Stimulated activated naive B cell treated with anti-CD40 and anti-IgM and Interleukin-4, amounts not matched to agents 10 μg/mL and 1 μg/mL and 100 μg/mL, for 72 hours (primary cell): ENCODE results near the gene POLR2I.
"Not testable (repeated sequence)": the region's sequence is repeated elsewhere in the genome, so short reads cannot be mapped to it uniquely, and the experiment has no call there.

Experiments used
- ATAC-seq, 2 donors: fragments of 150-1000 bp; cut with Tn5 transposase; replicated peaks; 2 replicates each; pipeline ENCODE4 v1.10.0; 2021; ENCODE audit warnings: moderate library complexity in 1 of 2
- DNase-seq: peaks from one replicate; pipeline ENCODE4 v3.0.0; 2021
- H3K27ac Mint-ChIP-seq: one replicate; pipeline ENCODE4 v1.8.0; 2022; ENCODE audit warnings: mild to moderate bottlenecking, mixed read lengths
- H3K27me3 Mint-ChIP-seq, 2 donors: one replicate each; pipeline ENCODE4 v1.8.0; 2022; ENCODE audit warnings: mixed read lengths in 2 of 2
- H3K36me3 Mint-ChIP-seq, 2 donors: one replicate each; pipeline ENCODE4 v1.8.0; 2022; ENCODE audit warnings: mixed read lengths in 2 of 2, mild to moderate bottlenecking in 1 of 2
- H3K4me1 Mint-ChIP-seq, 2 donors: one replicate each; pipeline ENCODE4 v1.8.0; 2022; ENCODE audit warnings: mixed read lengths in 2 of 2, mild to moderate bottlenecking in 1 of 2
- H3K4me3 Mint-ChIP-seq, 2 donors: one replicate each; pipeline ENCODE4 v1.8.0; 2022; ENCODE audit warnings: mild to moderate bottlenecking in 2 of 2, mixed read lengths in 2 of 2, moderate library complexity in 1 of 2
- H3K9me3 Mint-ChIP-seq, 2 donors: one replicate each; pipeline ENCODE4 v1.8.0; 2022; ENCODE audit warnings: mixed read lengths in 2 of 2, mild to moderate bottlenecking in 1 of 2

Gene POLR2I

DNA sequence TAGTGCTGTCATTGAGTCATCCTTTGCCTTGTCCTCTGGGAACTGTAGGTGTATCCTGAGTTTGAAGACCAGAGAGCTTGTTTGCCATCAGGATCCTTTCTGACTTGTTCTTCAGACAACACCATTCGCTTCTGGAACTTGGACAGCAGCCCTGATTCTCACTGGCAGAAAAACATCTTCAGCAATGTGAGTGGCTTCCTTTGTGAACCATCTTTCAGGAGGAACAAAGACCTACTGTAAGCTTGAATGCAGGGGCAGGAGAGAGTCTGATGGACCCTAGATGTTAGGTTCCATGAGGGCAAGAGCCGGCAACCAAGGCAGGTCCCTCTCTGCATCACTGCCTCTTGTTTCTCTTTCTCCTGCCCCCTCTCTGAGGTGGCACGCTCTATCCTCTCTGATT, 33.3 kb downstream of the POLR2I start:
- DNase-seq = no peak
- no peak overlapping the region for H3K27ac Mint-ChIP-seq
- H3K36me3 Mint-ChIP-seq = peaks cover 17 to 43% of the 10 kb centered on the region in 2 donors
- H3K27me3 Mint-ChIP-seq = no peaks in the 10 kb centered on the region
- H3K4me1 Mint-ChIP-seq = no peaks in the 10 kb centered on the region
- H3K4me3 Mint-ChIP-seq = no peak overlapping the region
- ATAC-seq = no peak
- H3K9me3 Mint-ChIP-seq = no peaks in the 10 kb centered on the region

DNA sequence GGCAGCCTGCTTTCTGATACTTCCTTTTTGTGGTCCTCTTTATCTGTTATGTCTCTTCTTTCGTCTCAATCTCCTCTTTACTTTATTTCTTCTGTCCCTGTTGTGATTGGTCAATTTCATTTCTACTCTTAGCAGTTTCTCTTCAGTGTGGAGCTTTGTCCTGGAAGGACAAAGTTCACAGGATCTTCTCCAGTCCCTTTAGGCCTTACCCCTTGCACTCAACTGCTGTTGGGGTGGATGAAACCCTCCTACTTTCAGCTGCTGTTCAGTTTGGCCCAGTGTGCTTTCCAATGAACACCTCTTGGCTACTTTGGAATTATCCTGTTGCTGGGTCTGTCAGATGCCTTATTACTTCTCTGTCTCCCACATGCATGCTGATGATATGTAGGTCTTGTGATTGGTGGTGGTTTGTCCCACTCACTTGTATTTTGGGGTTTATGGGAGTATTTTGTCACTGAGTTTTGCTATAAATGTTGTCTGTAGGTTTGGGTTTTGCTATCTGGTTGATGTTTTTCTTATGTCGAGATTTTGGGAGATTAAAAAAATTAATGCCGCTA, 35.2 kb downstream of the POLR2I start:
- Mint-ChIP-seq H3K27ac (no peak overlapping the region), H3K9me3 (no peaks in the 10 kb centered on the region), H3K4me1 (no peaks in the 10 kb centered on the region), H3K27me3 (no peaks in the 10 kb centered on the region), H3K4me3 (no peak overlapping the region), H3K36me3 (peaks cover 16 to 40% of the 10 kb centered on the region in 2 donors)
- ATAC-seq (no peak), DNase-seq (no peak)

DNA sequence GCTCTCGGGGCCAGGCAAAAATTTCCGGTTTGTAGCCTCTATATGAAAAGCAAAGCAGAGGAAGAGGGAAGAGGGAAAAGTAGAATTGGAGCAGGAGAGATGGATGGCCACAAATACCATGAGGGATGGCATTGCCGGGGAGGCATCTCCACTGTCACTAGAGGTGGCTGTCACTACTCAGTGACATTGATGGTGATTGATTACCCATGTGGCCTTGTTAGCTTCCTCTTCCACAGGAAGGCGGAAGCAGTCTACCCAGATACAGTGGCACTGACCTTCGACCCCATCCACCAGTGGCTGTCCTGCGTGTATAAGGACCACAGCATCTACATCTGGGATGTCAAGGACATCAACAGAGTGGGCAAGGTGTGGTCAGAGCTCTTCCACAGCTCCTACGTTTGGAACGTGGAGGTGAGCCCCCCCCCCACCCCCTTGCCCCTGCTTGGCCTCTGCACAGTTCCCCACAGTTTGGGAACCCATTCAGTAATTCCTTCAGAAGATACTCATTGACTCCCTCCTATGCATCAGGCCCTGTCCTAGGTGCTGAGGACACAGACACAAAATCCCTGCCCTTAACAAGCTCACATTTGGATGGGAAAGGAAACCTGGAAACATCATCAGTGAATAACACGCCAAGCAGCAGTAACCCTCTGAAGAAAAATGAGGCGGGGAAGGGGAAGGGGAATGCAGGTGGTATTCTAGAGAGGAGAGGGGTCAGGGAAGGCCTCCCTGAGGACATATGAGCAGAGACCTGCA, 41.4 kb downstream of the POLR2I start:
- no peak for ATAC-seq
- no peak for DNase-seq
- Mint-ChIP-seq H3K4me3 (no peak overlapping the region), H3K27ac (no peak overlapping the region), H3K27me3 (no peaks in the 10 kb centered on the region), H3K36me3 (peaks cover 6 to 10% of the 10 kb centered on the region in 2 donors), H3K4me1 (no peaks in the 10 kb centered on the region), H3K9me3 (no peaks in the 10 kb centered on the region)

GRCh38 chr19:36072081-36072480, 42.6 kb downstream of the POLR2I start:
- H3K9me3 Mint-ChIP-seq = no peaks in the 10 kb centered on the region
- no peak for ATAC-seq
- no peaks in the 10 kb centered on the region for H3K4me1 Mint-ChIP-seq
- peaks cover 5 to 16% of the 10 kb centered on the region in 2 donors for H3K36me3 Mint-ChIP-seq
- H3K27me3 Mint-ChIP-seq = no peaks in the 10 kb centered on the region
- H3K27ac Mint-ChIP-seq = no peak overlapping the region
- no peak for DNase-seq
- no peak overlapping the region for H3K4me3 Mint-ChIP-seq

DNA sequence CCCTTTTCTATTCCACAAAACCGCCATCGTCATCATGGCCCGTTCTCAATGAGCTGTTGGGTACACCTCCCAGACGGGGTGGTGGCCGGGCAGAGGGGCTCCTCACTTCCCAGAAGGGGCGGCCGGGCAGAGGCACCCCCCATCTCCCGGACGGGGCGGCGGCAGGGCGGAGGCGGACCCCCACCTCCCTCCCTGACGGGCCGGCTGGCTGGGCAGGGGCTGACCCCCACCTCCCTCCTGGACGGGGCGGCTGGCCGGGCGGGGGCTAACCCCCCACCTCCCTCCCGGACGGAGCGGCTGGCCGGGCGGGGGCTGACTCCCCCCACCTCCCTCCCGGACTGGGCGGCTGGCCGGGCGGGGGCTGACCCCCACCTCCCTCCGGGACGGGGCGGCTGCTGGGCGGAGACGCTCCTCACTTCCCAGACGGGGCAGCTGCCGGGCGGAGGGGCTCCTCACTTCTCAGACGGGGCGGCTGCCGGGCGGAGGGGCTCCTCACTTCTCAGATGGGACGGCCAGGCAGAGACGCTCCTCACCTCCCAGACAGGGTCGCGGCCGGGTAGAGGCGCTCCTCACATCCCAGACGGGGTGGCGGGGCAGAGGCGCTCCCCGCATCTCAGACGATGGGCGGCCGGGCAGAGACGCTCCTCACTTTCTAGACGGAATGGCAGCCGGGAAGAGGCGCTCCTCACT, 45.7 kb downstream of the POLR2I start:
- H3K27ac Mint-ChIP-seq, H3K4me3 Mint-ChIP-seq, H3K27me3 Mint-ChIP-seq, DNase-seq, H3K9me3 Mint-ChIP-seq, ATAC-seq, H3K4me1 Mint-ChIP-seq: not testable (repeated sequence)
- peaks cover 8 to 16% of the 10 kb centered on the region in 2 donors for H3K36me3 Mint-ChIP-seq

DNA sequence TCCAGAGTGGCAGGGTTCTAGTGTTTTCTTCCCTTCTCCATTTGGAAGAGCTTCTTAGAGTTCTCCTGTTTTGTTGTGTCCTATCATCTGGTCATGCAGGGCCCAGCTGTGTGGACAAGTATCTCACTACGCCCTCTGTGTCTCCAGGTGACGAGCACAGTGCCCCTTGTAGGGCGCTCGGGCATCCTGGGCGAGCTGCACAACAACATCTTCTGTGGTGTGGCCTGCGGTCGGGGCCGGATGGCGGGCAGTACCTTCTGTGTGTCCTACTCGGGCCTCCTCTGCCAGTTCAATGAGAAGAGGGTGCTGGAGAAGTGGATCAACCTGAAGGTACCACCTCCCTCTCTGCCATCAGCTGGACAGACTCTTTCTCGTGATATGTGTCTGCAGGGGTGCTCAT, 47.0 kb downstream of the POLR2I start:
- Mint-ChIP-seq H3K9me3 (no peaks in the 10 kb centered on the region), H3K27me3 (no peaks in the 10 kb centered on the region), H3K4me3 (no peak overlapping the region), H3K4me1 (peaks cover 5% of the 10 kb centered on the region in 2 donors), H3K36me3 (peaks cover 8 to 16% of the 10 kb centered on the region in 2 donors), H3K27ac (no peak overlapping the region)
- ATAC-seq = no peak
- no peak for DNase-seq

- H3K4me1 Mint-ChIP-seq = peaks cover 5 to 6% of the 10 kb centered on the region in 2 donors
- H3K36me3 Mint-ChIP-seq = peaks cover 7 to 21% of the 10 kb centered on the region in 2 donors
- ATAC-seq = no peak
Measured at GRCh38 chr19:36064826-36065225, 49.8 kb downstream of the POLR2I start.

More at GRCh38 chr19:36064826-36065225, 49.8 kb downstream of the POLR2I start:
- DNase-seq = no peak
- H3K27me3 Mint-ChIP-seq = no peaks in the 10 kb centered on the region
- H3K4me3 Mint-ChIP-seq = no peak overlapping the region
- H3K27ac Mint-ChIP-seq = no peak overlapping the region
- no peaks in the 10 kb centered on the region for H3K9me3 Mint-ChIP-seq
